Bronchial epithelial cell (primary cell): ENCODE measurements around the gene MAJIN. TPM values are rescaled to one million over a fixed set of nuclear protein-coding genes. Genes with fewer than 3 reads are reported as not detected.

Experiments used
- DNase-seq: peaks from one replicate; pipeline ENCODE4 v3.0.0-alpha.2; 2010; ENCODE audit warnings: low read depth
- FAIRE-seq: peaks from 2 replicates; lab custom pipeline; 2011; peaks lifted over from hg19 to GRCh38; lab: Jason Lieb, UNC
- H3K27me3 ChIP-seq: 2 replicates; pipeline ENCODE4 v1.5.1; 2011; ENCODE audit warnings: low read length; ENCODE audit not compliant: control insufficient read depth, insufficient read depth
- H3K36me3 ChIP-seq: 2 replicates; pipeline ENCODE4 v1.5.1; 2011; ENCODE audit warnings: low read length; ENCODE audit not compliant: control insufficient read depth, insufficient read depth
- H3K4me3 ChIP-seq: 2 replicates; pipeline ENCODE4 v1.5.1; 2011; ENCODE audit warnings: mild to moderate bottlenecking, low read depth, low read length, control low read depth
- CTCF ChIP-seq: IDR thresholded peaks from 2 replicates; pipeline ENCODE4 v1.5.1; 2011; ENCODE audit warnings: mild to moderate bottlenecking, moderate library complexity, low read length, control low read depth, inconsistent platforms; ENCODE audit not compliant: insufficient read depth, severe bottlenecking
- total RNA-seq: library from RNA; depleted of rRNA; stranded (reverse); fragments of >200 nt; gene quantifications from 2 replicates; pipeline ENCODE4 v1.2.1, GENCODE V29; 2014

Gene MAJIN
- total RNA-seq, 1 donor from 2014 or later, result not detected

GRCh38 chr11:64902102-64902900 lies 69.6 kb downstream of the MAJIN start:
- no peak for FAIRE-seq
- Histone ChIP-seq H3K36me3 (peaks cover 31% of the 10 kb centered on the region), H3K27me3 (no peaks in the 10 kb centered on the region), H3K4me3 (no peak overlapping the region)
- no peak for TF ChIP-seq CTCF
- DNase-seq, result no peak

DNA sequence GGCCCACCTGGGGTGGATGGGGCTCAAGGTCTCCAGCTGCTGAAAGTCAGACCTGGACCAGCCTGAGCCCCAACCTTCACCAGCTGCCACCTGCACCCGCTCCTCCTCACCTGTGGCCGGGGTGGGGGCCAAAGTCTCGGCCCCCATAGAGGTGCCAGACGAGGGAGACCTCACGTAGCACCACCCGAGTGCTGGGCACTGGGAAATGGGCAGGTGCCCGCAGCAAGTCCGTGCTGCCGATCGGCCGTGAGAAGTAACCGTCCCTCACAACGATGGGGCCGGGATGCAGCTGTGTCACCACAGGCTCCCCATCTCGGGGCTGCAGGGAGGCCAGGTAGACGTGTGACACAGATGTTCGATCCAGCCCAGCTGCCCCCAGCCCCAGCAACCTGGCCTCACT lies 71.1 kb downstream of the MAJIN start:
- Histone ChIP-seq H3K27me3 (no peaks in the 10 kb centered on the region), H3K4me3 (no peak overlapping the region), H3K36me3 (peaks cover 23% of the 10 kb centered on the region)
- DNase-seq (no peak), FAIRE-seq (no peak)
- TF ChIP-seq CTCF, result no peak

DNA sequence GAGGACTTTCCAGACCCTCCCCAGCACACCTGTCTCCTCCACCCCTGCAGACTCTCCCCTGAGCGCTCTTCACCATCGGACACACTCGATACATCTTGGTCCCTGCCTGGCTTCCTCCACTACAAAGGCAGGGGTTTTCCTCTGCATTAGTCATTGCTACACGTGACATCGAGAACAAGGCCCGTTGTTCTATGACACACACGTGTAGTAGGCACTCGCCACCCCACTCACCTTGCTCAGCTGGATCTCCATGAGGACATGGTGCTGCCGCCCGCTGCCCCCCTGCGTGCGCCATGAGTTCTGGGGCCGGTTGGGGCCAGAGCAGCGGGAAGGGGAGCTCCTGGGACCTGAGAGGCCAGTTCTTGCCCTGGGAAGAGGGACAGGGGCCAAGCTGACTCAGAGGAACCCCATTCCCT lies 71.6 kb downstream of the MAJIN start:
- TF ChIP-seq CTCF, result no peak
- Histone ChIP-seq H3K36me3 (peaks cover 21% of the 10 kb centered on the region), H3K27me3 (no peaks in the 10 kb centered on the region), H3K4me3 (no peak overlapping the region)
- FAIRE-seq, result no peak
- peak; percentile 64 for DNase-seq

DNA sequence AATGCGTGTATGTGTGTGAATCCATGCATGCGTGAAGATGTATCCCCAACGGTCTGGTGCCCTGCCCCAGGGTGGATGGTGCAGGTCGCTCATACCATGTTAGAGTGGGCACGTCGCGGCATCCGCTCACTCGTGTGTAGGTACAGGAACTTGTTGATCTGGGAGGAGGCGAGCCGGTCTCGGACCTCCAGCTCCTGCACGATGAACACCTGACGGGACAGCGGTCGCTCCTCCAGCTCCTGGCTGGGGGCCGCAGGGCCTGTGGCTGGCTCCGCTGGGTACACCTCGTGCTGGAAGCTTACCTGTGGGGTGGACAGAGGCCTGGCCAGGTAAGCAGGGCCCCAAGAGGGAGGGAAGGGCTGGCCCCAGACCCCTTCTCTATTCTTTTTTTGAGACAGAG lies 73.4 kb downstream of the MAJIN start:
- FAIRE-seq (no peak), DNase-seq (no peak)
- peaks cover 23% of the 10 kb centered on the region for H3K36me3 ChIP-seq
- no peak overlapping the region for H3K4me3 ChIP-seq
- no peaks in the 10 kb centered on the region for H3K27me3 ChIP-seq
- no peak for TF ChIP-seq CTCF

- FAIRE-seq (no peak), DNase-seq (no peak)
- Histone ChIP-seq H3K27me3 (no peaks in the 10 kb centered on the region), H3K4me3 (no peak overlapping the region), H3K36me3 (peaks cover 21% of the 10 kb centered on the region)
- TF ChIP-seq CTCF, result no peak
These were observed 73.8 kb downstream of the MAJIN start for GRCh38 chr11:64898076-64898445.
